NCI-H128 (cell line): Measurements from ENCODE around the gene HSFY2.
"Not testable (repeated sequence)": the region's sequence is repeated elsewhere in the genome, so short reads cannot be mapped to it uniquely, and the experiment has no call there.

Source experiments
- DNase-seq: peaks from one replicate; lab custom pipeline; 2025; ENCODE audit not compliant: unreplicated experiment; lab: John Stamatoyannopoulos, UW

Gene HSFY2, protein sequence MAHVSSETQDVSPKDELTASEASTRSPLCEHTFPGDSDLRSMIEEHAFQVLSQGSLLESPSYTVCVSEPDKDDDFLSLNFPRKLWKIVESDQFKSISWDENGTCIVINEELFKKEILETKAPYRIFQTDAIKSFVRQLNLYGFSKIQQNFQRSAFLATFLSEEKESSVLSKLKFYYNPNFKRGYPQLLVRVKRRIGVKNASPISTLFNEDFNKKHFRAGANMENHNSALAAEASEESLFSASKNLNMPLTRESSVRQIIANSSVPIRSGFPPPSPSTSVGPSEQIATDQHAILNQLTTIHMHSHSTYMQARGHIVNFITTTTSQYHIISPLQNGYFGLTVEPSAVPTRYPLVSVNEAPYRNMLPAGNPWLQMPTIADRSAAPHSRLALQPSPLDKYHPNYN

DNA sequence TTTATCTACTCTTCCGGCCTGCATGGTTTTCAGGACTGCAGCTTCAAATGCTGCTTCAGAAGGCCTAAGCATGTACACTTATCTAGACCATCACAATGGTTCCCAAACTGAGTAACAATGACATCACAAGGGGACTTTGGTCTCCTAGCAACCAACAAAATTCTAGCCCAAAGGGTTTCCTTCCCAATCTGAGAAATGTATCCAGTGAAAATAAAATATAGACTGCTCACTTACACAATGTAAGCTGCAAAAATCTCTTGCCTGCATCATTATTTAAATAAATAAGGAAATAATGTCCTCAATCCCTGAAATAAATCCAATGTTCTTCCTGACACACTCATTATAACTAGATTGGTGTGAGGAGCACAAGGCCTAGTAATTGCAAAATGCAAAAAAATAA lies at the start of gene HSFY2:
Gene HSFY2 (minus strand): TSS at position 101 of the 400 bp plus-strand sequence. CDS start 117 bp downstream, outside the sequence.
- DNase-seq = not testable (repeated sequence)

DNA sequence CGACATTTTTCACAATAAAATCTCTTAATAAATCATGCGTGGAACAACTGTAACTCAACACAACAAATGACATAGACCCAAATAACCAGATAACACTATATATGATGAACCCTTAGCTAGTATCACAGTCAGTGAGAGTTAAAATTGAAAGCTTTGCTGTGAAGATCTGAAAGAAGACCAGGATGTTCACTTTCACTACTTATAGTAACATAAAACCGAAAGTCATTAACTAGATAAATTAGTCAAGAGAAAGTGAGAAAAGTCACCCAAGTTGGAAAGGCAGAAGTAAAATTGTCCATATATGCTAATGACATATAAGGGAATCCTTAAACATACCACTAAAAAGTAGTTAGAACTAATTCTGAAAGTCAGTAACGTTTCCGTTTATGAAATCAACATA lies 42.2 kb upstream of the HSFY2 start:
- not testable (repeated sequence) for DNase-seq

DNA sequence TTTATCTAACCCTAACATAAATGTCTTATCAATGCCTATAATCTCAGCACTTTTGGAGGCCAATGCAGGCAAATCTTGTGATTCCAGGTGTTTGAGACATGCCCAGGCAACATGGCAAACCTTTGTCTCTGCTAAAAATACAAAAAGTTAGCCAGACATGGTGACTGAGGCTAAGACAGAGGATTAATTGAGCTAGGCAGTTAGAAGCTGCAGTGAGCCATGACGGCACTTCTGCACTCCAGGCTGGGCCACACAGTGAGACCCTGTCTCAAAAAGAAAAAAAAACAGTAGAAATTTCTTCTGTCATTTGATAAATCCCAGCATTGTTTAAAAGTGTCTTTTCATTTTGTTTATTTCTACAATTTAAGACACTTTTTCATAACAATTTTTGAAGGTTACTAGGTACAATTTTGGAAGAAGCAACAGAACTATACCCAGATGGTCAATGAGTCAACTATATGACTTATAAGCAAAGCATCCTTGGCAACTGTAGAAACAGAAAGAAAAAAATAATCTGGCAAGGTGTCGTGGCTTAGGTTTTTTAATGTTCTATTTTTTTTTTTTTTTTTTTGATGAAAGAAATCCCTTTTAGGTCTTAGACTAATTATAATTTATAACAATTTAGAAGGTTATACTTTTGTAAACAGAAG lies 15.3 kb upstream of the HSFY2 start:
- DNase-seq = not testable (repeated sequence)

DNA sequence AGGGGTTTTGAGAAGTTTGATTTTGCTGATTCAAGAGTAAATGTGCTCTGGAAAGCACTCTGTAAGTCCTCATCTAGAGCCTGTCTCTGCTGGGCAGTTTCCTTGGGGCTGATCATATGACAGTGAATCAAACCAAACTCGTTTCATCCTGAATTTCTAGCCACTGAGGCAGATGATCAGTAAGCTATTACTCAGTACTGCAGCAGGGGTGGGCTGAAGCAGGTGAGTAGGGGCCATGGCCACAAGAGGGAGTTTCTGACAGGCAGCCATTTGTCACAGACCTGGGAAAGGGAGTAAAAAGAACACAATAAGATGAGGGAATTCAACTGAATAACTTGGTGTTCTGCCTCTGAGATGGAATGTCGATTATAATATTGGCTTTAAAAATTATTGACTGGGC lies 19.5 kb downstream of the HSFY2 start:
- DNase-seq = not testable (repeated sequence)

DNA sequence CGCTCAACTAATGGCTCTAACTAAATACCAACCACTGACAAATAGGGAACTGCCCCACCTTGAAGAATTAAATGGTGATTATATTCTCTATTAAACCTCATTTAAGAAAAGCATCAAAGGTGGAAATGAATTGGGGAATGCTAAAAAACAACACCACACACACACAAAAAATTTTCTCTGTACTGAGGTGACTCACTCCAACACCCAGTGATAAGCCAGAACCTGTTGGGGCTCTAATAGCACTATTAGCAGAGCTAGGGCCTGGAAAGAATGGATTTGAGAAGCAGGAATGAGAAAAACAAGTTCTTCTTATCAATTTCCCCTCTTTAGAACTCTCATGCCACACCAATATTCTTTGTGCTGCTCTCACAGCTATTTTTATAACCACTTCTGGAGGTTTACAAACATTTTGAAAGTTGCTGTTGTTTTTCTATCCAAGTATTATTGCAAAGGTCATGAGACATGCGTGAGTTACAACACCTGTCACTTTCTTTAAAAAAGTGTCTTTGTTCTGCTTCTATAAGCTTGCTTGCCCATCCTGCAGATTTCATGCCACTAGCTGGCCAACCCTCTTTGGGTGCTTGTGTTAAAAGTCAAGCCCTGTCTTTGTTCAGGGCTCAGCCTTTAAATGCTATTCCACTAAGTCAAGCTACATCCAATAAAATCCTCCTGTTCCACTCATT lies 20.3 kb downstream of the HSFY2 start:
- not testable (repeated sequence) for DNase-seq

DNA sequence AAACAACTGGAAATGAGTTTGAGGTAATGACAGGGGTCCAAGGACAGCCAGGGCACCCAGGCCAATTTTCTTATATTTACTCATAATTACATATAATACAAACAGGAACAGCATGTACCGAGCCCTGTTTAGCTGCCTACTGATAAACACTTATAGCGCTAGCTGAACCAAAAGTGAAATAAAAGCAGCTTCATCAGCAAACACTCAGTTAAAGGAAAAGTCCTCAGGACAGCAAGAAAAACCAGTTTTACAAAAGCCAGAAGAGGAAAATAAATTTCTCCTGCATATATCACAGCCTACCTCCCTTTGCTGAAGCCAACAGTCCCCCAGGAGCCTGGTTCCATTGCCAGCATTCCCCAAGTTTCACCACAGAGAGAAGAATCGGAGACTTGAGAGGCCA lies 49.8 kb downstream of the HSFY2 start:
- not testable (repeated sequence) for DNase-seq
